Measurements from ENCODE around the gene TREML4. TPM values are rescaled to one million over a fixed set of nuclear protein-coding genes. Genes with fewer than 3 reads are reported as not detected.

TREML4 gene
- total and polyA plus RNA-seq, 9 of the 15 experiments (the other 6 are each of a cell fraction or from before 2014, with no cell fraction given) = not detected

DNA sequence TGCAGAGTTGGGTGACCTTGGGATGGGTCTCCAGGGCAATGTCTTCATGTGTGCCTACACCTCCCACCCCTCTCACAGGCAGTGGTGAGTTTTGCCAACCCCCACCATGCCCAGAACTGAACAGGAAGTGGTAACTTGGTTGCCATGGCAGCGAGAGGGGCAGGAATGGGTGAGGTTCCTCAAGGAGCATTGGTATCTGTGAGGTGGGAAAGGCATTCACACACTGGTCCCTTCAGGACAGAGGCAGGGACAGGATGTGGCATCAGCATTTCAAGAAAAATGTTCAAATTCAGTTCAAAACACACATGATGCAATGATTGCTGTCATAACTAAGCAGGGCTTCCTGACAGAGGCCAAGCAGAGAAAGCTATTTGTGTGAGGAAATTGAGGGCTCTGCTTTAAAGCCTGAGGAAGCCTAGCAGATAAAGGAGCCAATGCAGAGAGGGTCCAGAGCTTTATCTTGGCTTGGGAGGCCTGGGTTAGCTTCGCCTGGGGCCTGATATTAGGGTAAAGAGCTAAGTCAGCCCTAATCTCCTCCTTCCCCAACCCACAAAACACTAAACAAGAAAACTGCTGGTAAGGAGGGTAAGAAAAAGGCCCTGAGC lies 27.8 kb upstream of the TREML4 start:
- TSS peak; percentile 53 for BruUV-seq (replicated peaks)
- peaks cover 21 to 38% of the 10 kb centered on the region in 2 experiments for H3K4me1 ChIP-seq (replicated peaks in 1 of 2; ENCODE audit: control insufficient read depth in 2 of 2, insufficient read depth in 2 of 2, low read length in 2 of 2)
- TF ChIP-seq RAD21 (CRISPR knock-in tag; conservative IDR thresholded peaks at IDR 0.05 in 1 of 2, IDR thresholded peaks at IDR 0.05 in 1 of 2) (0 out of 4 replicates have a peak, but pooled peaks have one; percentile 5 to 19), NCOR1 (IDR thresholded peaks at IDR 0.05) (peak; percentile 61; the same call in 1 of the 2 replicates), ZNF589 (CRISPR knock-in tag; IDR thresholded peaks at IDR 0.05; ENCODE audit: low read depth) (peak; percentile 64; the same call in 1 of the 2 replicates), RCOR1 (IDR thresholded peaks at IDR 0.05; ENCODE audit: borderline replicate concordance in 1 of 2, low read depth in 2 of 2, low read length in 2 of 2) (peak in 1 of 2 experiments; percentile 73; a peak in 2 of 4 replicates), DACH1 (IDR thresholded peaks at IDR 0.05; ENCODE audit: partially characterized antibody) (no peak), ETV1 (tag; conservative IDR thresholded peaks at IDR 0.05; ENCODE audit: low read depth) (peak; percentile 71), MEIS2 (IDR thresholded peaks at IDR 0.05; ENCODE audit: partially characterized antibody) (peak; percentile 9), RNF2 (IDR thresholded peaks at IDR 0.05) (0 out of 2 replicates have a peak, but pooled peaks have one; percentile 21), E2F3 (CRISPR knock-in tag; IDR thresholded peaks at IDR 0.05) (no peak), GABPA (tag; conservative IDR thresholded peaks at IDR 0.05; ENCODE audit: low read depth) (peak; percentile 69), PPARD (CRISPR knock-in tag; IDR thresholded peaks at IDR 0.05) (no peak), STAT5A (IDR thresholded peaks at IDR 0.05; ENCODE audit: borderline replicate concordance, low read length) (peak; percentile 41; the same call in 1 of the 2 replicates), POLR2AphosphoS5 (IDR thresholded peaks at IDR 0.05; ENCODE audit: control insufficient read depth, insufficient read depth, low read depth, low read length) (peak; percentile 68; the same call in 1 of the 2 replicates), ZNF354B (CRISPR knock-in tag; IDR thresholded peaks at IDR 0.05) (no peak), SMC3 (conservative IDR thresholded peaks at IDR 0.05; ENCODE audit: insufficient read depth, low read depth, low read length) (no peak), NEUROD1 (IDR thresholded peaks at IDR 0.05; ENCODE audit: borderline replicate concordance, low read depth, low read length, partially characterized antibody) (peak; percentile 28), HDAC2 (IDR thresholded peaks at IDR 0.05) (no peak), C11orf30 (IDR thresholded peaks at IDR 0.05; ENCODE audit: low read depth) (peak; percentile 63), PHB (CRISPR knock-in tag; IDR thresholded peaks at IDR 0.05) (no peak)
- TF ChIP-seq, protein P1, sequence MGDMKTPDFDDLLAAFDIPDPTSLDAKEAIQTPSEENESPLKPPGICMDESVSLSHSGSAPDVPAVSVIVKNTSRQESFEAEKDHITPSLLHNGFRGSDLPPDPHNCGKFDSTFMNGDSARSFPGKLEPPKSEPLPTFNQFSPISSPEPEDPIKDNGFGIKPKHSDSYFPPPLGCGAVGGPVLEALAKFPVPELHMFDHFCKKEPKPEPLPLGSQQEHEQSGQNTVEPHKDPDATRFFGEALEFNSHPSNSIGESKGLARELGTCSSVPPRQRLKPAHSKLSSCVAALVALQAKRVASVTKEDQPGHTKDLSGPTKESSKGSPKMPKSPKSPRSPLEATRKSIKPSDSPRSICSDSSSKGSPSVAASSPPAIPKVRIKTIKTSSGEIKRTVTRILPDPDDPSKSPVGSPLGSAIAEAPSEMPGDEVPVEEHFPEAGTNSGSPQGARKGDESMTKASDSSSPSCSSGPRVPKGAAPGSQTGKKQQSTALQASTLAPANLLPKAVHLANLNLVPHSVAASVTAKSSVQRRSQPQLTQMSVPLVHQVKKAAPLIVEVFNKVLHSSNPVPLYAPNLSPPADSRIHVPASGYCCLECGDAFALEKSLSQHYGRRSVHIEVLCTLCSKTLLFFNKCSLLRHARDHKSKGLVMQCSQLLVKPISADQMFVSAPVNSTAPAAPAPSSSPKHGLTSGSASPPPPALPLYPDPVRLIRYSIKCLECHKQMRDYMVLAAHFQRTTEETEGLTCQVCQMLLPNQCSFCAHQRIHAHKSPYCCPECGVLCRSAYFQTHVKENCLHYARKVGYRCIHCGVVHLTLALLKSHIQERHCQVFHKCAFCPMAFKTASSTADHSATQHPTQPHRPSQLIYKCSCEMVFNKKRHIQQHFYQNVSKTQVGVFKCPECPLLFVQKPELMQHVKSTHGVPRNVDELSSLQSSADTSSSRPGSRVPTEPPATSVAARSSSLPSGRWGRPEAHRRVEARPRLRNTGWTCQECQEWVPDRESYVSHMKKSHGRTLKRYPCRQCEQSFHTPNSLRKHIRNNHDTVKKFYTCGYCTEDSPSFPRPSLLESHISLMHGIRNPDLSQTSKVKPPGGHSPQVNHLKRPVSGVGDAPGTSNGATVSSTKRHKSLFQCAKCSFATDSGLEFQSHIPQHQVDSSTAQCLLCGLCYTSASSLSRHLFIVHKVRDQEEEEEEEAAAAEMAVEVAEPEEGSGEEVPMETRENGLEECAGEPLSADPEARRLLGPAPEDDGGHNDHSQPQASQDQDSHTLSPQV (IDR thresholded peaks at IDR 0.05) = peak; percentile 24; the same call in 1 of the 2 replicates

More for the DNA sequence above, 27.8 kb upstream of the TREML4 start:
- DNase-seq (ENCODE audit: extremely low read depth in 1 of 4, low spot score in 3 of 4) (peak in 2 of 4 experiments; percentile 72 to 76), FAIRE-seq (peak; percentile 89), ATAC-seq (peak; percentile 72)
- no peaks in the 10 kb centered on the region; a peak in 1 of 5 replicates for H3K27me3 ChIP-seq (ENCODE audit: control insufficient read depth in 2 of 2, insufficient read depth in 2 of 2, low read length in 2 of 2)
- no peaks in the 10 kb centered on the region for H3K36me3 ChIP-seq (ENCODE audit: control insufficient read depth, insufficient read depth, low read length)
- no peaks in the 10 kb centered on the region for H3K9me3 ChIP-seq (replicated peaks; ENCODE audit: control insufficient read depth, insufficient read depth, low read depth, low read length)
- peak overlapping the region; percentile 53 to 88 for H3K9ac ChIP-seq (ENCODE audit: insufficient read depth in 1 of 2, low read depth in 2 of 2, low read length in 2 of 2)
- no peaks in the 10 kb centered on the region for H4K20me1 ChIP-seq (replicated peaks; ENCODE audit: control insufficient read depth, insufficient read depth, low read length)
- intact Hi-C loops (cut with micrococcal nuclease) = no loop called here
- H2AFZ ChIP-seq (ENCODE audit: low read depth, low read length) = peak overlapping the region; percentile 78
- CTCF ChIA-PET (ENCODE audit: low intra/inter-chr PET ratio) = no interaction called here
- H3K4me2 ChIP-seq (ENCODE audit: insufficient read depth, low read length) = peak overlapping the region; percentile 69
- POLR2A ChIA-PET = interaction anchor here (0.6 to 2.4 kb wide), 8 partner anchors 10 to 170 kb away, joined by 3 to 10 read pairs (median 3); no protein-coding TSS in a partner anchor
- peak overlapping the region; percentile 63 for H3K27ac ChIP-seq (ENCODE audit: extremely low read depth, low read depth, low read length)
- in situ Hi-C loops (cut with MboI) = no loop called here
- WGBS (ENCODE audit: insufficient coverage, low coverage, missing lambda C conversion rate) = 5% methylated on average over 2 of the region's 2 CpGs
- peak overlapping the region; percentile 5; the same call in 1 of the 2 replicates for H3K4me3 ChIP-seq
- no peaks in the 10 kb centered on the region for H3K9me1 ChIP-seq (ENCODE audit: control insufficient read depth, insufficient read depth, low read length)
- no peaks in the 10 kb centered on the region for H3K79me2 ChIP-seq (ENCODE audit: control insufficient read depth, insufficient read depth, low read length)
